Cardiac muscle cell (in vitro differentiated cells and primary cell): ENCODE measurements around the gene FCHSD2. TPM values are rescaled to one million over a fixed set of nuclear protein-coding genes. Genes with fewer than 3 reads are reported as not detected.

Experiments used
- DNase-seq, 2 donors: peaks; one replicate each; pipeline versions ENCODE4 v3.0.0 to v3.0.0-alpha.2; 2010 to 2017; ENCODE audit warnings: low read depth in 1 of 2, low spot score in 1 of 2
- H3K27ac ChIP-seq: fragments of 200-600 bp; sonication (generic); 2 replicates; pipeline ENCODE4 v1.5.1; 2016
- H3K27me3 ChIP-seq: fragments of 200-600 bp; sonication (generic); 2 replicates; pipeline ENCODE4 v1.6.0; 2016; ENCODE audit warnings: control low read depth
- H3K36me3 ChIP-seq: fragments of 200-600 bp; sonication (generic); 2 replicates; pipeline ENCODE4 v1.5.1; 2016; ENCODE audit warnings: control low read depth
- H3K4me1 ChIP-seq: fragments of 200-600 bp; sonication (generic); 2 replicates; pipeline ENCODE4 v1.8.1; 2017; ENCODE audit warnings: low read depth, mild to moderate bottlenecking, mixed run types
- H3K4me3 ChIP-seq: fragments of 200-600 bp; sonication (generic); 2 replicates; pipeline ENCODE4 v1.5.1; 2016; ENCODE audit warnings: mild to moderate bottlenecking
- H3K9me3 ChIP-seq: fragments of 200-600 bp; sonication (generic); 2 replicates; pipeline ENCODE4 v1.5.1; 2017; ENCODE audit warnings: low read depth, mild to moderate bottlenecking, control low read depth
- CTCF ChIP-seq: IDR thresholded peaks from 2 replicates; pipeline ENCODE4 v1.5.1; 2012; ENCODE audit warnings: low read depth, mild to moderate bottlenecking, low read length
- polyA plus RNA-seq: library from polyadenylated mRNA; unstranded; fragments of >200 nt; fragmentation: Nextera tagmentation; extraction: Ambion mirVana; gene quantifications from 2 replicates; pipeline ENCODE4 v1.2.1, GENCODE V29; 2016
- total RNA-seq: library from RNA; depleted of rRNA; stranded (reverse); fragments of >200 nt; gene quantifications from 2 replicates; pipeline ENCODE4 v1.2.3, GENCODE V29; 2016

Gene FCHSD2
- total and polyA plus RNA-seq, 2 experiments from 2014 or later, result 12.3 to 16.9 TPM

GRCh38 chr11:72968390-72968789, 173.7 kb downstream of the FCHSD2 start:
- DNase-seq, result no peak
- TF ChIP-seq CTCF, result no peak
- no peaks in the 10 kb centered on the region for H3K27me3 ChIP-seq
- H3K9me3 ChIP-seq, result no peaks in the 10 kb centered on the region
- H3K4me1 ChIP-seq, result peaks cover 24% of the 10 kb centered on the region
- H3K4me3 ChIP-seq, result no peak overlapping the region
- no peaks in the 10 kb centered on the region for H3K36me3 ChIP-seq
- H3K27ac ChIP-seq, result no peak overlapping the region

- Histone ChIP-seq H3K27me3 (no peaks in the 10 kb centered on the region), H3K4me1 (peaks cover 16% of the 10 kb centered on the region), H3K36me3 (no peaks in the 10 kb centered on the region), H3K27ac (no peak overlapping the region), H3K4me3 (no peak overlapping the region), H3K9me3 (no peaks in the 10 kb centered on the region)
- TF ChIP-seq CTCF, result no peak
- no peak for DNase-seq
These were observed 176.4 kb downstream of the FCHSD2 start for GRCh38 chr11:72965672-72966071.

- H3K27me3 ChIP-seq, result no peaks in the 10 kb centered on the region
- no peak for TF ChIP-seq CTCF
- no peaks in the 10 kb centered on the region for H3K36me3 ChIP-seq
- no peak overlapping the region for H3K4me3 ChIP-seq
- H3K9me3 ChIP-seq, result no peaks in the 10 kb centered on the region
- no peak for DNase-seq
- H3K4me1 ChIP-seq, result peaks cover 7% of the 10 kb centered on the region
- no peak overlapping the region for H3K27ac ChIP-seq
These were observed 179.4 kb downstream of the FCHSD2 start for GRCh38 chr11:72962717-72963116.

GRCh38 chr11:72962084-72962483, 180.0 kb downstream of the FCHSD2 start:
- peak in 1 of 2 donors; percentile 85 for DNase-seq
- no peaks in the 10 kb centered on the region for H3K27me3 ChIP-seq
- TF ChIP-seq CTCF, result no peak
- H3K36me3 ChIP-seq, result no peaks in the 10 kb centered on the region
- H3K9me3 ChIP-seq, result no peaks in the 10 kb centered on the region
- H3K27ac ChIP-seq, result no peak overlapping the region
- peaks cover 7% of the 10 kb centered on the region for H3K4me1 ChIP-seq
- H3K4me3 ChIP-seq, result no peak overlapping the region

- Histone ChIP-seq H3K4me3 (no peak overlapping the region), H3K27me3 (no peaks in the 10 kb centered on the region), H3K4me1 (peaks cover 17% of the 10 kb centered on the region), H3K9me3 (no peaks in the 10 kb centered on the region), H3K36me3 (no peaks in the 10 kb centered on the region), H3K27ac (no peak overlapping the region)
- TF ChIP-seq CTCF, result no peak
- no peak for DNase-seq
These were observed 182.0 kb downstream of the FCHSD2 start for GRCh38 chr11:72959998-72960731.
